Breast epithelium (tissue), 4 donors: ENCODE results near the gene MRAP. TPM values are rescaled to one million over a fixed set of nuclear protein-coding genes. Genes with fewer than 3 reads are reported as not detected.
"Not testable (repeated sequence)": the region's sequence is repeated elsewhere in the genome, so short reads cannot be mapped to it uniquely, and the experiment has no call there.

Source experiments
- DNase-seq, 2 donors: peaks; one replicate each; pipeline ENCODE4 v3.0.0-alpha.2; 2019; ENCODE audit warnings: low spot score in 2 of 2
- H3K27ac ChIP-seq, 2 donors: fragments of 200-600 bp; sonication (generic) in 1 of 2; one replicate each; pipeline ENCODE4 v1.5.1; 2016 to 2019; ENCODE audit warnings: mild to moderate bottlenecking in 1 of 2
- H3K27me3 ChIP-seq, 2 donors: fragments of 200-600 bp; sonication (generic) in 1 of 2; one replicate each; pipeline versions ENCODE4 v1.5.1 to v1.6.0; 2017 to 2019; ENCODE audit warnings: control low read depth in 1 of 2, mild to moderate bottlenecking in 1 of 2
- H3K36me3 ChIP-seq: fragments of 200-600 bp; one replicate; pipeline ENCODE4 v1.5.1; 2019
- H3K4me1 ChIP-seq, 2 donors: fragments of 200-600 bp; sonication (generic); one replicate each; pipeline ENCODE4 v1.5.1; 2016 to 2019; ENCODE audit warnings: control low read depth in 1 of 2
- H3K4me3 ChIP-seq, 3 donors: fragments of 200-600 bp; sonication (generic); 1 replicate in 2 of 3; 2 replicates in 1 of 3; pipeline ENCODE4 v1.5.1; 2016 to 2019; ENCODE audit warnings: mild to moderate bottlenecking in 3 of 3, moderate library complexity in 2 of 3
- H3K9me3 ChIP-seq, 2 donors: fragments of 200-600 bp; sonication (generic) in 1 of 2; one replicate each; pipeline ENCODE4 v1.5.1; 2016 to 2019; ENCODE audit warnings: control low read depth in 1 of 2
- POLR2A ChIP-seq: fragments of 450-650 bp; IDR thresholded peaks from one replicate; pipeline ENCODE4 v1.6.1; 2016; ENCODE audit warnings: antibody characterized with exemption, mild to moderate bottlenecking, moderate library complexity
- POLR2AphosphoS5 ChIP-seq, 3 donors: sonication (generic); formaldehyde crosslinking; IDR thresholded peaks; one replicate each; pipeline ENCODE4 v1.6.1; 2017; ENCODE audit warnings: antibody characterized with exemption in 3 of 3
- intact Hi-C: fragments of 100-400 bp; cut with DNase I; formaldehyde crosslinking; loops from one replicate; pipeline ENCODE4 v1.15.1; 2023; ENCODE audit warnings: low total_unique reads
- total RNA-seq, 3 donors: library from RNA; depleted of rRNA; stranded (reverse); fragments of >200 nt; gene quantifications; one replicate each; pipeline ENCODE4 v1.1.0, GENCODE V29; 2016
- TF ChIP-seq, protein P1 (sequence below), 3 donors: fragments of 450-650 bp; IDR thresholded peaks; one replicate each; pipeline ENCODE4 v1.5.1; 2016 to 2017; ENCODE audit warnings: antibody characterized with exemption in 3 of 3, mild to moderate bottlenecking in 3 of 3, moderate library complexity in 3 of 3

The MRAP gene
- total RNA-seq, 3 donors from 2014 or later = 5.1 to 23.4 (median 8.8) TPM

- H3K4me3 ChIP-seq = no peak overlapping the region
- H3K9me3 ChIP-seq = no peaks in the 10 kb centered on the region
- DNase-seq = no peak
- TF ChIP-seq, protein P1, sequence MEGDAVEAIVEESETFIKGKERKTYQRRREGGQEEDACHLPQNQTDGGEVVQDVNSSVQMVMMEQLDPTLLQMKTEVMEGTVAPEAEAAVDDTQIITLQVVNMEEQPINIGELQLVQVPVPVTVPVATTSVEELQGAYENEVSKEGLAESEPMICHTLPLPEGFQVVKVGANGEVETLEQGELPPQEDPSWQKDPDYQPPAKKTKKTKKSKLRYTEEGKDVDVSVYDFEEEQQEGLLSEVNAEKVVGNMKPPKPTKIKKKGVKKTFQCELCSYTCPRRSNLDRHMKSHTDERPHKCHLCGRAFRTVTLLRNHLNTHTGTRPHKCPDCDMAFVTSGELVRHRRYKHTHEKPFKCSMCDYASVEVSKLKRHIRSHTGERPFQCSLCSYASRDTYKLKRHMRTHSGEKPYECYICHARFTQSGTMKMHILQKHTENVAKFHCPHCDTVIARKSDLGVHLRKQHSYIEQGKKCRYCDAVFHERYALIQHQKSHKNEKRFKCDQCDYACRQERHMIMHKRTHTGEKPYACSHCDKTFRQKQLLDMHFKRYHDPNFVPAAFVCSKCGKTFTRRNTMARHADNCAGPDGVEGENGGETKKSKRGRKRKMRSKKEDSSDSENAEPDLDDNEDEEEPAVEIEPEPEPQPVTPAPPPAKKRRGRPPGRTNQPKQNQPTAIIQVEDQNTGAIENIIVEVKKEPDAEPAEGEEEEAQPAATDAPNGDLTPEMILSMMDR (IDR thresholded peaks at IDR 0.05) = no peak
- TF ChIP-seq POLR2AphosphoS5 (IDR thresholded peaks at IDR 0.05) = no peak
- no peak for TF ChIP-seq POLR2A
- H3K27ac ChIP-seq = no peak overlapping the region
- H3K27me3 ChIP-seq = no peaks in the 10 kb centered on the region
- H3K4me1 ChIP-seq = no peaks in the 10 kb centered on the region
- intact Hi-C loops = no loop called here
- H3K36me3 ChIP-seq = no peaks in the 10 kb centered on the region
These were observed 6.3 kb downstream of the MRAP start for GRCh38 chr21:32304998-32305397.

GRCh38 chr21:32306021-32306780 is 7.5 kb downstream of the MRAP start:
- H3K4me1 ChIP-seq = no peaks in the 10 kb centered on the region
- H3K27ac ChIP-seq = no peak overlapping the region
- TF ChIP-seq, protein P1 (IDR thresholded peaks at IDR 0.05) = no peak
- TF ChIP-seq POLR2A (no peak), POLR2AphosphoS5 (IDR thresholded peaks at IDR 0.05) (no peak)

GRCh38 chr21:32307706-32308105 is 9.1 kb downstream of the MRAP start:
- intact Hi-C loops = no loop called here
- Histone ChIP-seq H3K36me3 (no peaks in the 10 kb centered on the region), H3K27me3 (no peaks in the 10 kb centered on the region), H3K4me1 (no peaks in the 10 kb centered on the region), H3K4me3 (no peak overlapping the region), H3K9me3 (no peaks in the 10 kb centered on the region), H3K27ac (no peak overlapping the region)
- no peak for DNase-seq
- TF ChIP-seq POLR2AphosphoS5 (IDR thresholded peaks at IDR 0.05) (no peak), POLR2A (no peak)
- TF ChIP-seq, protein P1 (IDR thresholded peaks at IDR 0.05) = no peak

More at GRCh38 chr21:32306021-32306780, 7.5 kb downstream of the MRAP start:
- Histone ChIP-seq H3K36me3 (no peaks in the 10 kb centered on the region), H3K27me3 (no peaks in the 10 kb centered on the region), H3K9me3 (no peaks in the 10 kb centered on the region), H3K4me3 (no peak overlapping the region)
- no peak for DNase-seq
- intact Hi-C loops = no loop called here

DNA sequence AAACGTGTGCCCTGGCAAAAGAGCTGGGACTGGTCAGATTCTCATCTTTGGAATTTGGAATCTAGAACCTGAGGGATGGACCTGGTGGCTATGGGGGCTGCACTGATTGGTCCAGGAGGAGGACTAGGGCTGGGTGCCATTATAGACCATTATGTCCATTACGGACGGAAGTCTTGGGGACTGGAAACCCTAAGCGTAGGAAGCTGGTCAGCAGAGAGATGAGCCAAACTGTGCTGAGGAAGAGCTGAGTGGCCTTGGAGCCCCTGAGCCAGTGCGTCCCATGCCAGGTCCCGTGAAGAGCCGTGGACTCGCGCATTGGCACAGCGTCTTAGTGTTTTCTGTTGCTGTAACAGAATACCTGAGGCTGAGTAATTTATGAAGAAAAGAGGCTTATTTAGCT is 10.0 kb downstream of the MRAP start:
- H3K27me3 ChIP-seq = no peaks in the 10 kb centered on the region
- H3K36me3 ChIP-seq = no peaks in the 10 kb centered on the region
- DNase-seq = no peak
- H3K4me3 ChIP-seq = no peak overlapping the region
- intact Hi-C loops = no loop called here
- no peak overlapping the region for H3K27ac ChIP-seq
- H3K9me3 ChIP-seq = no peaks in the 10 kb centered on the region
- TF ChIP-seq POLR2AphosphoS5 (IDR thresholded peaks at IDR 0.05) (no peak), POLR2A (no peak)
- TF ChIP-seq, protein P1 (IDR thresholded peaks at IDR 0.05) = no peak
- no peaks in the 10 kb centered on the region for H3K4me1 ChIP-seq

GRCh38 chr21:32309906-32310460 is 11.3 kb downstream of the MRAP start:
- Histone ChIP-seq H3K27me3 (no peaks in the 10 kb centered on the region), H3K27ac (no peak overlapping the region), H3K36me3 (no peaks in the 10 kb centered on the region), H3K4me1 (no peaks in the 10 kb centered on the region), H3K9me3 (no peaks in the 10 kb centered on the region), H3K4me3 (no peak overlapping the region)
- TF ChIP-seq POLR2A = no peak
- TF ChIP-seq, protein P1 (IDR thresholded peaks at IDR 0.05) = no peak
- TF ChIP-seq POLR2AphosphoS5 (IDR thresholded peaks at IDR 0.05) = no peak
- intact Hi-C loops = no loop called here
- DNase-seq = no peak

GRCh38 chr21:32310976-32311375 is 12.3 kb downstream of the MRAP start:
- H3K9me3 ChIP-seq, intact Hi-C loops, H3K27me3 ChIP-seq, H3K4me1 ChIP-seq, DNase-seq, H3K36me3 ChIP-seq, H3K4me3 ChIP-seq, H3K27ac ChIP-seq: not testable (repeated sequence)
